ENCODE data around the gene TPO.

TPO gene

GRCh38 chr2:1588051-1588977 is 175.1 kb downstream of the TPO start:
- peak; percentile 45 for DNase-seq

DNA sequence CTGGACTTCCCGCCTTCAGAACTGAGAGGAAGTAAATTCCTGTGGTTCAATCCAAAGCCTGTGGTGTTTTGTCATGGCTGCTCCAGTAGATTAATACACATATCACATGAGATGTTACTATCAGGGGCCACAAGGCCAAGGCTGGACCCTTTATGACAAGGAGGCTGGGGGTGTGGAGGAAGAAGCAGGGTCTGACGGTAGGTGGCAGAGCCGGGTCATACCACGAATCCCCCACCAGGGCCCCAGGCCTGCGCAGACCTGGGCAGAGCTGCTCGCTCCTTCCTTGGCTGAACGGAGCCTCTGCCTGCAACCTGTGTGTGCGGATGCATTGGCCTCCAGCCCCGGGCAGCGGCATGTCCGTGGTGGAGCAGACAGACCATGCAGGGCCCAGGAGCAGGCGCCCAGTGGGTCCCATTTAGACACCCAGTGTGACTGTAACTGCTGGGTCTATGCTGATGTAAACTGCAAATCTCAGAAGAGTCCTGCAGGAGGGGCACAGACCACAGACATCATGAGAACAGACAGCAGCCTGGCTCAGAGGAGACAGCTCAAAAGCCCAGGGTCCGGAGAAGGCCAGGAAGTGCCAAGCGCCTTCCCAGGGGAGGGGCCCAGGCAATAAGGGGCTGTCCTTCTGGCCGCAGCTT is 175.8 kb downstream of the TPO start:
- DNase-seq = peak; percentile 59

DNA sequence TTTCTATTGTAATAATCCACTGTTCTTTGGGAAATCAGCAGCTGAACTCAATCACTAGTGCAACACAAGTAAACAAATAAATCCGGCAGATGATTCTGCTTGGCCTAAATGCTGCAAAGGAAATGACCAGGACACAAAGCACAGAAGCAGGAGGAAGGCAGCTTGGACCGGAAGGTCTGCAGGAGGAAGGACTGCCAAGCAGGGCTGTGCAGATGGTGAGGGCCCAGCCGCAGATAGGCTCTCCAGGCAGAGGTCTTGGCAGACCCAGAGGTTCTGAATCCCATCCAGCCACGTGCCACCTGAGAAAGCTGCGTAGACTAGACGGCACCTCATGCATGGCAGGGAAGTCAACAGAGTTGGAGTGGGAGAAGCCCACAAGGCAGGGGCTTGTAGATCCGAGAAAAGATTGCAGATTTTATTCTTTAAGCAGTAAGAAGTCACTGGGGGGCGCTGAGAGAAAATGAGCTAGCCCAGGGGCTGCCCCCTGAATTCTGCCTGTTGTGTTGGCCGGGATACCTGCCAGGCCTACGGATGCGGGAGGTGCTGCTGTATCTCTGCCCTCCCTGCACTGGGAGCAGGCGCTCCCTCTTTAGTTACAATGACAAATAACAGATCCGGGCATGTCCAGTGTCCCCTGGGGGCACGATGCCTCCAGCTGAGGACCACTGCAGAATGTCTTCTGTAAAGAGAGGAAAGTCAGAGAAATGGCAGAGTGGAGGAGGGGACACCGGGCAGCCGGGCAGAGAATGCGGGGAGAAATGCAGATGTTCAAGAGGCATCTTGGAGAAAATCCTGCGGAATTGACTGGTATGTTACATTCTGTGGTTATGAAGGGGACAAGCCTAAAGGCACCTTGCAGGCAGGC is 177.6 kb downstream of the TPO start:
- DNase-seq = peak; percentile 33

- DNase-seq = peak; percentile 36
Measured at GRCh38 chr2:1591461-1591770, 178.2 kb downstream of the TPO start.
